ENCODE measurements around the gene KRTAP3-3.

Gene KRTAP3-3

GRCh38 chr17:40953881-40954280, 40.1 kb downstream of the KRTAP3-3 start:
- H3K27ac ChIP-seq (ENCODE audit: low read depth, low read length), result no peak overlapping the region
- no peaks in the 10 kb centered on the region for H3K9me3 ChIP-seq (ENCODE audit: insufficient read depth, low read length)
- H3K27me3 ChIP-seq (ENCODE audit: low read length), result no peaks in the 10 kb centered on the region
- no peaks in the 10 kb centered on the region for H3K9me2 ChIP-seq (replicated peaks; ENCODE audit: insufficient read depth, low read length)
- no peak for TF ChIP-seq EZH2phosphoT487 (conservative IDR thresholded peaks at IDR 0.05; ENCODE audit: low read length)
- no peak for TF ChIP-seq CTCF (IDR thresholded peaks at IDR 0.05; ENCODE audit: insufficient read depth, low read length, poor library complexity, severe bottlenecking)
- no peaks in the 10 kb centered on the region for H4K20me1 ChIP-seq (ENCODE audit: low read depth, low read length)
- H3K79me2 ChIP-seq (ENCODE audit: insufficient read depth, low read length), result no peaks in the 10 kb centered on the region
- H3K4me3 ChIP-seq (ENCODE audit: insufficient read depth, low read length, poor library complexity, severe bottlenecking), result no peak overlapping the region
- H3K36me3 ChIP-seq (ENCODE audit: low read length), result no peaks in the 10 kb centered on the region
- H3K9ac ChIP-seq (ENCODE audit: low read length), result no peak overlapping the region
- no peaks in the 10 kb centered on the region for H3F3A ChIP-seq (ENCODE audit: insufficient read depth)
- no peak overlapping the region for H3K4me2 ChIP-seq (ENCODE audit: low read depth, low read length, poor library complexity, severe bottlenecking)
- H2AFZ ChIP-seq (ENCODE audit: low read depth, low read length, severe bottlenecking), result no peak overlapping the region

GRCh38 chr17:40952661-40953060, 41.3 kb downstream of the KRTAP3-3 start:
- Histone ChIP-seq H3K79me2 (ENCODE audit: insufficient read depth, low read length) (no peaks in the 10 kb centered on the region), H2AFZ (ENCODE audit: low read depth, low read length, severe bottlenecking) (no peak overlapping the region), H3K4me3 (ENCODE audit: insufficient read depth, low read length, poor library complexity, severe bottlenecking) (no peak overlapping the region), H3K36me3 (ENCODE audit: low read length) (no peaks in the 10 kb centered on the region), H3K9me3 (ENCODE audit: insufficient read depth, low read length) (no peaks in the 10 kb centered on the region), H3K27ac (ENCODE audit: low read depth, low read length) (no peak overlapping the region), H3F3A (ENCODE audit: insufficient read depth) (no peaks in the 10 kb centered on the region), H4K20me1 (ENCODE audit: low read depth, low read length) (no peaks in the 10 kb centered on the region), H3K9ac (ENCODE audit: low read length) (no peak overlapping the region), H3K9me2 (replicated peaks; ENCODE audit: insufficient read depth, low read length) (no peaks in the 10 kb centered on the region), H3K27me3 (ENCODE audit: low read length) (no peaks in the 10 kb centered on the region), H3K4me2 (ENCODE audit: low read depth, low read length, poor library complexity, severe bottlenecking) (no peak overlapping the region)
- no peak for TF ChIP-seq CTCF (IDR thresholded peaks at IDR 0.05; ENCODE audit: insufficient read depth, low read length, poor library complexity, severe bottlenecking)
- no peak for TF ChIP-seq EZH2phosphoT487 (conservative IDR thresholded peaks at IDR 0.05; ENCODE audit: low read length)

- H3K4me3 ChIP-seq (ENCODE audit: insufficient read depth, low read length, poor library complexity, severe bottlenecking), result no peak overlapping the region
- H3K36me3 ChIP-seq (ENCODE audit: low read length), result no peaks in the 10 kb centered on the region
- H3K9me2 ChIP-seq (replicated peaks; ENCODE audit: insufficient read depth, low read length), result no peaks in the 10 kb centered on the region
- H2AFZ ChIP-seq (ENCODE audit: low read depth, low read length, severe bottlenecking), result no peak overlapping the region
- no peaks in the 10 kb centered on the region for H3K79me2 ChIP-seq (ENCODE audit: insufficient read depth, low read length)
- TF ChIP-seq CTCF (IDR thresholded peaks at IDR 0.05; ENCODE audit: insufficient read depth, low read length, poor library complexity, severe bottlenecking) (no peak), EZH2phosphoT487 (conservative IDR thresholded peaks at IDR 0.05; ENCODE audit: low read length) (no peak)
- H3K27me3 ChIP-seq (ENCODE audit: low read length), result no peaks in the 10 kb centered on the region
- no peaks in the 10 kb centered on the region for H3K9me3 ChIP-seq (ENCODE audit: insufficient read depth, low read length)
- H3K9ac ChIP-seq (ENCODE audit: low read length), result no peak overlapping the region
- H3F3A ChIP-seq (ENCODE audit: insufficient read depth), result no peaks in the 10 kb centered on the region
- H3K27ac ChIP-seq (ENCODE audit: low read depth, low read length), result no peak overlapping the region
- no peaks in the 10 kb centered on the region for H4K20me1 ChIP-seq (ENCODE audit: low read depth, low read length)
- H3K4me2 ChIP-seq (ENCODE audit: low read depth, low read length, poor library complexity, severe bottlenecking), result no peak overlapping the region
These were observed 41.8 kb downstream of the KRTAP3-3 start for GRCh38 chr17:40952154-40952553.

All from SU-DHL-6 (cell line).